ENCODE measurements around the gene CALML6. TPM values are rescaled to one million over a fixed set of nuclear protein-coding genes. Genes with fewer than 3 reads are reported as not detected.

CALML6 gene
- total RNA-seq, 2 experiments from 2014 or later: 0.47 to 0.69 TPM

DNA sequence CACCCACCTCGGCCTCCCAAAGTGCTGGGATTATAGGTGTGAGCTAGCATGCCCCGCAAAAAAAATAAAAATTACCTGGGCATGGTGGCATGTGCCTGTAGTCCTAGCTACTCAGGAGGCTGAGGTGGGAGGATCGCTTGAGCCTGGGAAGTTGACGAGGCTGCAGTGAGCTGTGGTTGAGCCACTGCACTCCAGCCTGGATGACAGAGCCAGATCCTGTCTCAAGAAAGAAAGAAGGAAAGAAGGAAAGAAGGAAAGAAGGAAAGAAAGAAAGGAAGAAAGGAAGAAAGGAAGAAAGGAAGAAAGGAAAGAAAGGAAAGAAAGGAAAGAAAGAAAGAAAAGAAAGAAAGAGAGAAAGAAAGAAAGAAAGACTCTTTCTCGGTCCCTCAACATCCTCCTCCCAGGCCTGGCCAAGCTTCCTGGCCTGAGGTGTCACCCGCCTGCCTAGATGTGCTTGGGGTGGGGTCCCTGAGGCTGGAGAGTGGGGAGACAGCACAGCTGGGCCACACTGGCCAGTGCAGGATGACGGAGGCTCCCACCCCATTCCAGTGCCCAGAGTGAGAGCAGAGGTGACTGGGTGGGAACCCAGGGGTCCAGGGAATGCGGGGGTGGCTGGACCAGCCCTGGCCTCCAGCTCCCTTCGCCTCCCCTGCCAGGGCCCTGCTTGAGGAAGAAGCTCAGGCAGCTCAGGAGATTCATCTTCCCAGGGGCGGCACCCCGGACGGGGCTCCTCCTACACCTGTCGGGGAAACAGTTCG, 14.0 kb upstream of the CALML6 start:
- ATAC-seq (ENCODE audit: poor library complexity): no peak
- TF ChIP-seq, protein P1, sequence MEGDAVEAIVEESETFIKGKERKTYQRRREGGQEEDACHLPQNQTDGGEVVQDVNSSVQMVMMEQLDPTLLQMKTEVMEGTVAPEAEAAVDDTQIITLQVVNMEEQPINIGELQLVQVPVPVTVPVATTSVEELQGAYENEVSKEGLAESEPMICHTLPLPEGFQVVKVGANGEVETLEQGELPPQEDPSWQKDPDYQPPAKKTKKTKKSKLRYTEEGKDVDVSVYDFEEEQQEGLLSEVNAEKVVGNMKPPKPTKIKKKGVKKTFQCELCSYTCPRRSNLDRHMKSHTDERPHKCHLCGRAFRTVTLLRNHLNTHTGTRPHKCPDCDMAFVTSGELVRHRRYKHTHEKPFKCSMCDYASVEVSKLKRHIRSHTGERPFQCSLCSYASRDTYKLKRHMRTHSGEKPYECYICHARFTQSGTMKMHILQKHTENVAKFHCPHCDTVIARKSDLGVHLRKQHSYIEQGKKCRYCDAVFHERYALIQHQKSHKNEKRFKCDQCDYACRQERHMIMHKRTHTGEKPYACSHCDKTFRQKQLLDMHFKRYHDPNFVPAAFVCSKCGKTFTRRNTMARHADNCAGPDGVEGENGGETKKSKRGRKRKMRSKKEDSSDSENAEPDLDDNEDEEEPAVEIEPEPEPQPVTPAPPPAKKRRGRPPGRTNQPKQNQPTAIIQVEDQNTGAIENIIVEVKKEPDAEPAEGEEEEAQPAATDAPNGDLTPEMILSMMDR (IDR thresholded peaks at IDR 0.05): no peak
- Mint-ChIP-seq H3K9me3 (no peaks in the 10 kb centered on the region), H3K27ac (no peak overlapping the region), H3K4me3 (no peak overlapping the region), H3K4me1 (ENCODE audit: low read depth) (peaks cover 6% of the 10 kb centered on the region), H3K27me3 (peaks cover 3% of the 10 kb centered on the region), H3K36me3 (ENCODE audit: low read depth) (no peaks in the 10 kb centered on the region)
- Histone ChIP-seq H3K27ac (ENCODE audit: low read depth in 1 of 2, low read length in 2 of 2) (no peak overlapping the region), H3K27me3 (ENCODE audit: control insufficient read depth in 1 of 2, insufficient read depth in 2 of 2, low read length in 2 of 2) (no peaks in the 10 kb centered on the region), H3K4me3 (ENCODE audit: low read length) (no peak overlapping the region), H3K9me3 (ENCODE audit: control insufficient read depth in 1 of 2, insufficient read depth in 1 of 2, low read length in 2 of 2) (no peaks in the 10 kb centered on the region), H3K36me3 (ENCODE audit: insufficient read depth, low read length) (no peaks in the 10 kb centered on the region), H3K4me1 (ENCODE audit: insufficient read depth, low read length) (peaks cover 20% of the 10 kb centered on the region)
- intact Hi-C loops (cut with DNase I, micrococcal nuclease): no loop called here
- POLR2A ChIA-PET: no interaction called here
- DNase-seq: no peak
- CTCF ChIA-PET: interaction anchor here (1.1 to 2.9 kb wide), 2 partner anchors 8 to 34 kb away, joined by 3 to 14 read pairs; no protein-coding TSS in a partner anchor

DNA sequence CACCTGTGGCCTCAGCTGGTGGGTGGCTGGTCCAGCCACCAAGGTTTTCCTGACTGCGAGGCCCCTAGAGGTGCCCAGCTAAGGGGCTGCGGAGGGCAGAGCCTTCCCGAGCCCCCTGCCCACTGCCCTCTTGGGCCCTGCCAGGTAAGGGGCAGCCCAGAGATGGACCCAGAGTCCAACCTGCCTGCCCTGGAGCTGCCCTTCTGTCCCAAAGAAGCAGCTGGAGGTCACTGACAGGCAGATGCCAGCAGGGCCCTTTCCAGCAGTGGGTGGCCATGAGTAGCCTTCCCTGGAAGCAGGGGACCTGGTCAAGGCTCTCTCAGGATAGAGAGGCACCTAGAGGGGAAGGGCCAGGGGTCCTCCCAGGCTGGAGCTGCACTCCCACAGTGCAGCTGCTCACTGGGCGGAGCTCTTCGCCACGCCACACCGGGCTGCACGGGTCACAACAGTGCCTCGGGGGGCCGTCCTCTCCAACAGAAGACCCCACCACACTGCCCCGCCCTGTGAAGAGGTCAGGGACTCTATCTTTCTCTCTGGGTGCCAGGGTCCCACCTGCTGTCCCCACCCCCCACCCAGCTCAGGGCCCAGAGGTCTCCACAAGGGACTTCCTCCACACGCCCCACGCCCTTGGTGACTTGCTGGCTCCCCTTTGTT, 13.3 kb upstream of the CALML6 start:
- Histone ChIP-seq H3K4me3 (ENCODE audit: low read length) (no peak overlapping the region), H3K27ac (ENCODE audit: low read depth in 1 of 2, low read length in 2 of 2) (no peak overlapping the region), H3K4me1 (ENCODE audit: insufficient read depth, low read length) (peaks cover 26% of the 10 kb centered on the region), H3K9me3 (ENCODE audit: control insufficient read depth in 1 of 2, insufficient read depth in 1 of 2, low read length in 2 of 2) (no peaks in the 10 kb centered on the region), H3K27me3 (ENCODE audit: control insufficient read depth in 1 of 2, insufficient read depth in 2 of 2, low read length in 2 of 2) (no peaks in the 10 kb centered on the region), H3K36me3 (ENCODE audit: insufficient read depth, low read length) (no peaks in the 10 kb centered on the region)
- TF ChIP-seq, protein P1 (IDR thresholded peaks at IDR 0.05): no peak
- CTCF ChIA-PET: no interaction called here
- H3K9me3 Mint-ChIP-seq: no peaks in the 10 kb centered on the region
- POLR2A ChIA-PET: no interaction called here
- no peak overlapping the region for H3K27ac Mint-ChIP-seq
- no peaks in the 10 kb centered on the region for H3K36me3 Mint-ChIP-seq (ENCODE audit: low read depth)
- ATAC-seq (ENCODE audit: poor library complexity) (no peak), DNase-seq (no peak)
- intact Hi-C loops (cut with DNase I, micrococcal nuclease): no loop called here
- H3K4me3 Mint-ChIP-seq: no peak overlapping the region
- H3K27me3 Mint-ChIP-seq: peaks cover 3% of the 10 kb centered on the region
- peaks cover 10% of the 10 kb centered on the region for H3K4me1 Mint-ChIP-seq (ENCODE audit: low read depth)

DNA sequence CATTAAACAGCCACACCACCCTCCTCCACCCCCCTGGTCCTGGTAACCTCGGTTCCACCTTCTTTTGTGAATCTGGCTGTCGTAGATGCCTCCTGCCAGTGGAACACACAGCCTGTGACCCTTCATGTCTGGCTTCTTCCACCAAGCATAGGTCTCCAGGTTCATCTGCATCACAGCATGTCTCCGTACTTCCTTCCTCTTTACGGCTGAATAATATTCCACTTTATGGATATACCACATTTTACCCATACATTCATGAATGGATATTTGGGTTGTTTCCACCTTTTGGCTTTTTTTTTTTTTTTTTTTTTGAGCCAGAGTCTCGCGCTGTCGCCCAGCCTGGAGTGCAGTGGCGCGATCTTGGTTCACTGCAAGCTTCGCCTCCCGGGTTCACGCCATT, 11.8 kb upstream of the CALML6 start:
- H3K4me1 ChIP-seq (ENCODE audit: insufficient read depth, low read length): peaks cover 23% of the 10 kb centered on the region
- no peak overlapping the region for H3K4me3 ChIP-seq (ENCODE audit: low read length)
- no peak overlapping the region for H3K4me3 Mint-ChIP-seq
- no peaks in the 10 kb centered on the region for H3K36me3 ChIP-seq (ENCODE audit: insufficient read depth, low read length)
- ChIA-PET CTCF (no interaction called here), POLR2A (no interaction called here)
- H3K9me3 ChIP-seq (ENCODE audit: control insufficient read depth in 1 of 2, insufficient read depth in 1 of 2, low read length in 2 of 2): no peaks in the 10 kb centered on the region
- intact Hi-C loops (cut with DNase I, micrococcal nuclease): no loop called here
- H3K27ac Mint-ChIP-seq: no peak overlapping the region
- TF ChIP-seq, protein P1 (IDR thresholded peaks at IDR 0.05): no peak
- no peak for ATAC-seq (ENCODE audit: poor library complexity)
- H3K36me3 Mint-ChIP-seq (ENCODE audit: low read depth): no peaks in the 10 kb centered on the region
- H3K27me3 Mint-ChIP-seq: peaks cover 2% of the 10 kb centered on the region
- H3K27me3 ChIP-seq (ENCODE audit: control insufficient read depth in 1 of 2, insufficient read depth in 2 of 2, low read length in 2 of 2): no peaks in the 10 kb centered on the region
- no peak for DNase-seq
- no peak overlapping the region for H3K27ac ChIP-seq (ENCODE audit: low read depth in 1 of 2, low read length in 2 of 2)
- H3K4me1 Mint-ChIP-seq (ENCODE audit: low read depth): peaks cover 10% of the 10 kb centered on the region
- H3K9me3 Mint-ChIP-seq: no peaks in the 10 kb centered on the region

Measured in CD4-positive, alpha-beta T cell (primary cell).